ENCODE data around the gene MPEG1.

The MPEG1 gene

DNA sequence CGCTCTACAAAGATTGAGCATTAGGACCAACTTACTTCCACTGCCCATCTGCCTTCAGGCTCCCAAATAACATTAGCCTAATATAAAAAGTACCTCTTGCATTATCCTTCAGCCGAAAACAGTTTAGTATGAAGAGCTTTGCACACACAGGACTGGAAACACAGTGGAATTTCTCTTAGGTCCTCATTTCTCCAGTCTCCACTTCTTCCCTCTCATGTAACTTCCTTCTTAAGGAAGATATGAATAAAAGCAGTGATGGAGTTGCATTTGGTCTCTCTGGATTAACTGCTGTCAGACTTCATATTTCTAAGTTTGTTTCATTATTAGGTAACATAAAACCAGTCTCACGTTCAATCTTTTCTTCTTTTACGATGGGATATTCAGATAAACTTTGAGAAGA, 5.6 kb upstream of the MPEG1 start:
- no peak for DNase-seq

DNA sequence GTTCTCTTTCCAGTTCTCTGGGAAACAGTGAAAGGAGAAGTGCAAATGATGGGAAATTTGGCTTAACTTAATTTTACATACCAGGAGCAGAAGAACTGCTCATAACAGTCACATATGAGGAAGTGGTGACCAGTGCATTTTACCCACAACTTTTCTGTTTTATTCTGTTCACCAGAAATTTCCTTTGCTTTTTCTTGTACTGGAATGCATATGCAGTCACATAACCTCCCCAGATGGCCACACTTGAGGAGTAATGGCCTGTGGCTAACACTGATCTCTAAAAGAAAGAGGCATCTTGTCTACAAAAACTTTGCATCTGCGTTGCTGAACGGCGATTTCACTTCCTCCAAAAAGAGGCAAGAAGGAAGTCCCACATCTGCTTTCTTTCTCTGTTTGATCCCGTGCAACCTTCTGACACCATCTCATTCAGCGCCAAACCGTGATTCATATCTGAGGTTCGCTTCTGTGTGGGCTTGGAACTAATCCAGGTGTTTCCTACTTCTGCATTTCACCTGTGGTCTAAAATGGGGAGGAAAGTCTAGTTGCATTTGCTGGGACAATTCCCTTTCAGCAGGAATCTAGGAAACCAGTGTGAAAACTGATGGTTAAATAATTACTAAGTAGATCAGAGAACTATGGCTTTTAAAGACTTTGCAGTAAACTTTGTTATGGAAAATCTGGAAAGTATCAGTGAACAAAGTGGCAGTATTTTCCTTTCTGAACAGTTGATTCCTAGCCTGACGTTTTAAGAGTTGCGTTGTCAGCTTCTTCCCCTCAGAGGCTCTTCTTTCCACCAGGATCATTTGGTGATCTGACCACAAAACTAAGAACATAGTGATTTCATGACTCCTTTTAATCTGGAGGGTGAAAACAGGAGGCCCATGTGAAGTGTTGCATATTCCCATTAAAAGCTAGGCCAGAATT, 4.2 kb upstream of the MPEG1 start:
- peak; percentile 16 for DNase-seq

DNA sequence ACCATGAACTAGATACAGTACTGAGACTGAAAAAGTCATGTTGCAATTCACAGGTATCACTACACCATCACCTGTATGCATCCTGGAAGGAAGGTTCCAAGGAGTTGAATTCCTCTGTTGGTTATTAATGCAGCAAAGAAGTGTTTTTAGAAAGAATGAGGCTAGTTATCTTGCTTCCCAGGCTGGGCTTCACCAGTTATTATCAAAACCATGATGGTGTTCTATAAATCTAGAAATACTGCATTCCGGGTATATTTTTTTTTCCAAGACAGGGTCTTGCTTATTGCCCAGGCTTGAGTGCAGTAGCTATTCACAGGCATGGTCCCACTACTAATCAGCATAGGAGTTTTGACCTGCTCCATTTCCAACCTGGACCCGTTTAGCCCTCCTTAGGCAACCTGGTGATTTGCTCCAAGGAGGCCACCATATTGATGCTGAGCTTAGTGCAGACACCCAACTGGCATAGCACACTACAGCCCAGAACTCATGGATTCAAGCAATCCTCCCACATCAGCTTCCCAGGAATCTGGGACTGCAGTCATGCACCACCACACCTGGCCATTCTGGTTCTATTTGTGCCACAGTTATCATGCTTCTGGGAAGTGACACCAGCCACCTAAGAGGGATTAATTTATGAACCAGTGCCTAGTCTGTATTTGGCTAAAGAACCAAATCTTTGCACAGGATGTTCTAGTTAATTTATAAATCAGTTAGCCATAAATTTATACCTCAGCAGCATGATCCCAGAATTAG, 1.6 kb upstream of the MPEG1 start:
- no peak for DNase-seq

DNA sequence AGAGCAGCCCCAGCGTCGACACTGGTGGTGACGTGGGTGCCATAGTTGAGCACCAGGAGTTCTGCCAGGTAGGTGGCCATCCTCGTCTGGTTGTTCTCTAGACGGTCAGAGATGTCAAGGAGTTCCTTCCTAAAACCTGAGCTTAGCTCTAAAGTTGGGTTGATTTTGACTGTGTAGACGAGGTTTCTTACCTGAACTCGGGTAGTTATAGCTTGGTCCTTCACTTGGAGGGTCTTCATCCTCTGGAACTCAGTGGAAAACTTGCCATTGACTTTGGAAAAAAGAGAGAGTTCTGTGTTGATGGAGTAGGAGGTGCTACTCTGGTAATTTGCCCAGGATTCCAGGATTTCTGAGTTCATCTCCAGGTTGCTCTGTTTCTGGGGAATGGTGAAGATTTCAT, 505 bp downstream of the MPEG1 start:
- no peak for DNase-seq

DNA sequence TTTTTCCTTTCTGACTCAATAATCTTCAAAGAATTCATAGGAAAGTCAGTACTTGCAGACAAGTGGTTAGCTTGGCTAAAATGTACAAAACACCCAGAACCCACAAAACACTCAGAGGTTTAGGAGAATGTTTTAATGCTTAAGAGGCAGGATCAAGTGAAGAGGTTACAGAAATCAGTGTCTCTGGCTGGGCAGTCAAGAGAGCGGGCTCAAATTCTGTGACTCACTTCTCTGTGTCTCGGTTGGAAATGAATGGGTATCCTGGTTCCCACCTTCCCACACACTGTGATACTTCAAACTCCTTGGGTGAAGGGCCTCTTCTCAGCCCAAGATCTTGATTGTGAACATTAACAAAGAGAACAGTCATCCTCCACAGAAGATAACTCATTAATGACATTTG, 3.8 kb downstream of the MPEG1 start:
- peak; percentile 17 for DNase-seq

DNA sequence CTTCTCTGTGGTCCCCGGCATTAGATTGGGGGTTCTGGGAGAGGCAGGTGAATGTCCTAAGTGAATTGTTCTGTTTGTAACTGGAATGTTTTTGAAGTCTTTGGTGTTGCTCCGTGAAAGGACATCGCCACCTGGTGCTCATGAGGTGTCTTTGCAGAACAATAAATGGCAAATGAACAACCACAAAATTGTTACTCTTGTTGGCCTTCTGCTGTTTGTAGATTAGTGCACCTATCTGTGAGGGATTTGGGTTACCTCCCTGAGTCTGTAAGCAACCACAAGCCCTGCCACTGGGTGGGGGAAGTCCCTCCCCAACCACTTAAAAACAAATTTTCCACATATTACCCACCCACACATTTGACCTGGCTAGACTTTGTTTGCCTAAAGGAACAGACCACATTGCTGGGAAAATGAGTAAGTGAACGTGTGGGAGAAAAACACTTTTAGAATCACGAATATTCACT, 4.7 kb downstream of the MPEG1 start:
- peak; percentile 42 for DNase-seq

DNA sequence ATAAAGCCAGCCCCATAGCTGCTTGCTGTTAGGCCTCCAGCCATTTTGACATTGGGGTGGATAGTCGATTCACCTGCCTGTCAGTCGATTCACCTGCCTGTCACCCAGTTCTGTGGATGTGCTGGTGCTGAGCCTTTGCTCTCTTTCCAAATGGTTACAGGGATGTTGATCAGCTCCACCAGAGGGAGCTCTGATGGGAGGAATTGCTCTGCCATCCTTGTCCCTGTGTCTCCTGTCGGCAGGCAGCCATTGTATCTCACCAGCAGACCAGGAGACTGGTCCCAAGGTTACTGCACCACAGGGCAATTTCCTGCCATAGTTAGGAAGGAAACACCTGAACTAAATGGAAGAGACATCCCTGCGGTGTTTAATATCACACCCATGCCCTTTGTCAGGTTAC, 6.1 kb downstream of the MPEG1 start:
- peak; percentile 9 for DNase-seq

DNA sequence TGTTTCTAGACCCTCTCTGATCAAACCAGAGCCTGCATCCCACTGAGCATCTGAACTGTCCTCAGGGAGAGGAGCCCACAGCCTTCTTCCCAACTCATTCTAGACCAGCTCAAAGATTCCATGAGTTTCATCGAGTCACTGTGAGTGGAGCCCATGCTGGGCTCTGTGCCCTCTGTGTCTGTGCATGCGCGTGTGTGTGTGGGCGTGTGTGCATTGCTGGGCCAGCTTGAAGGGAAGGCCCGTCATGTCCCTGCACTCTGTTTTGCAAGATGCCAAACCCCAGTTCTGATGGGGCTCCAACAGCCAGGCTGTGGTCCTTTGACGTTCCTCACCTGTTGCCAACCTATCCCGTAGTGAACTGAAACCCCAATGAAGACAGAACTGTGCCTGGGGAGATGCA, 7.1 kb downstream of the MPEG1 start:
- DNase-seq = no peak

DNA sequence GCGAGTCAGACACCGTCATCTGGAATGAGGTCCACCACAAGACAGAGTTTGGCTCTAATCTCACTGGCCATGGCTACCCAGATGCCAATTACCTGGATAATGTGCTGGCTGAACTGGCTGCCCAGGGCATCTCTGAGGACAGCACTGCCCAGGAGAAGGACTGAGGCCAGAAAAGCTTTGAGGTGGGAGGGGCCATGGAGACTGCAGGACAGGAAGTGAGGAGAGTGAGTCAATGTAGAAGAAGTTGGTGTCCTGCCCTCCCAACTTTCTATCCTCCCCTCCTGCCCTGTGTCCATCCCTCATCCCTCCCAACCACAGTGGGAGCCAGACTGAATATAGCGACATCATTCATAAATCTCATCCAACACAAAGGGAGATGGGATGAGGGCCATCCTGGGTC, 8.0 kb downstream of the MPEG1 start:
- DNase-seq = no peak

DNA sequence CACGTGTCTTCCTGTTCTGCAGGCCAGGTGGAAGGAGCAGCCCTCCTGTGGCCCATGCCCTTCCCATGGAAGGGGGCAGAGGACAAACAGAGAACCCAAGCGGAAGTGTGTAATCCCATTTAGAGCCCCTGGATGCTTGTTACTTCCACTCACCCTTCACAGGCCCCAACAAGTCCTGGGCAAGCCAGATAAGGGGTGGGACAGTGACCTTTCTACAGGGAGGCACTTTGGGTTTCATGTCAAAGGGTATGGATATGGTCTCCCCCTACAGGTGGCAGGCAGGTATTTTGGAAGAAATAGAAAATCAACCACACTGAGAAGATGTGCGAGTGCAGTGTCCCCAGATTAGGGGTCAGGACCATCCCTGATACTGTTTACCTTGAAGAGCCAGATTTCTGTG, 11.4 kb downstream of the MPEG1 start:
- no peak for DNase-seq

DNA sequence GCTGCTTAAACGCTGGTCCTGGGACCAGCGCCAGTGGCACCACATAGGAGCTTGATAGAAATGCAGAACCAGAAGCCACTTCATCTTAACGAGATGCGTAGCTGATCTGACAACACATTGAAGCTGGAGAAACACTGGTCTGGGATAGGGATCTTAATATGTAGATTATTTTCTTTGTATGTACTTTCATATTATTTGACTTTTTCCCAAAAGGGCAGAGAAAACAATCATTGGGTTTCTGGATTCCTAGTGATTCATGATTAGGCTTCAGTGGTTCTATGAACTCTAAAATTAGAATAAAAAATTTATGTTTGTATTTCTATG, 12.3 kb downstream of the MPEG1 start:
- DNase-seq = no peak

DNA sequence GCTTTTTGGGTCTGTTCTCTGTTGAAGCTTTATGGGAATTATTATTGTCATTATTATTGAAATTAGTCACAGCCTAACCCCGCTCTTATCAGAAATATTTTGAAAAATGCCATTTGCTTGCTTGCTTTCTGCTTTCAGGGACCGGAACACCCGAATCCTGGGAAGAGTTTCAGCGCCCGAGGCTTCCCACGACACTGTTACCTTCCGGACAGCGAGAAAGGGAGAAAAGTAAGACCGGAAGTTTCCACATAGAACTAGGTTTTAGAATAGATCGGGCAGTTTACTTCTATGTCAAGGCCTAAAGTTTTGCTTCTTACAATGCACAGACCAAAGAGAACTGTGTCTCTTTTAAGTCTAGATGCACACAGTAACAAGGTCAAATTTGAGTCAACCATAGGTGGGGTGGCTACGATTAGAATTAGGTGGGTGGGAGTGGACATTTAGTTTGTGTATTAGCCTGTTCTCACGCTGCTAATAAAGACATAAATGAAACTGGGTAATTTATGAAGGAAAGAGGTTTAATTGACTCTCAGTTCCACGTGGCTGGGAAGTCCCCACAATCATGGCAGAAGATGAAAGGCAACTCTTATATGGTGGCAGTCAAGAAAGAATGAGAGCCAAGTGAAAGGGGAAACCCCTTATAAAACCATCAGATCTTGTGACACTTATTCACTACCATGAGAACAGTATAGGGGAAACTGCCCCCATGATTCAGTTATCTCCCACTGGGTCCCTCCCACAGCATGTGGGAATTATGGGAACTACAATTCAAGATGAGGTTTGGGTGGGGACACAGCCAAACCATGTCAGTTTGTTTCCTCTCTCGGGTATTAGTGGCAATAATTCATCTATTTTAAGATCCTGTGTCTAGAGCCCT, 12.9 kb downstream of the MPEG1 start:
- DNase-seq = peak; percentile 40

DNA sequence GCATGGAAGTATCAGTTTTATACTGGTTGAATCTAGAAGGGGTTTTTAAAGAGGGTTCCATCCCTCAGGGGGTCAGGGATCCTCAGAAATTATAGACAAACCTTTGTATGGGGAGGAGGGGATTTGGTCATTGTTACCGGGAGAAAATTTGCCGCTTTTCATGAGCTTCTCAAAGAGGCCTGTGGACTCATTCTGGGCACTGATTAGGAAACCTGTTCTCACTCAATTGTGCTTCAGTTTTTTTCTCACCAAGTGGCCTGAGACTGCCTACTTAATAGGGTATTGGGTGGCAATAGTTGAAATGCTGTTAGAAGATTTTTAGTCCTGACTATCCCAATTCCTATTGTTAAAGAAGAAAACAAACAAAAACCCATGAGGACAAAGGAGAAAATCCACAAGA, 14.0 kb downstream of the MPEG1 start:
- DNase-seq = no peak

DNA sequence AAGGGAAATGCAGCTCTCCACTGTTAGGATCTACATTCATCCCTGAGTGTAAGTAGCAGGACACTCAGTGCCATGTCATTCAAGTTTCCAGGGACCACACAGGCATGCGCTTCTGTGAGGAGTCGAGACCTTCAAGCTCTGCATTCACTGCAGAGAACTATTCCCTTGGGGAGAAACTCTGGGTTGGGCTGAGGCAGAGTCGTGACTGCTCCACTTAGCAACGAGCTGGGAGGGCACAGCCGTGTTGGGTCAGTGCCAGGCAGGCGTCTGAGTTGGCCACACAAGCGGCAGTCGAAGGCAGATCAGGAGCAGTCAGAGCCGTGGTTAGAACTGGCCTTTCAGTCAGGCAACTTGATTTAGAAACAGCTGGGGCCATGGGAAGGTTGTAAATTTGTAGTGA, 14.7 kb downstream of the MPEG1 start:
- DNase-seq = no peak

DNA sequence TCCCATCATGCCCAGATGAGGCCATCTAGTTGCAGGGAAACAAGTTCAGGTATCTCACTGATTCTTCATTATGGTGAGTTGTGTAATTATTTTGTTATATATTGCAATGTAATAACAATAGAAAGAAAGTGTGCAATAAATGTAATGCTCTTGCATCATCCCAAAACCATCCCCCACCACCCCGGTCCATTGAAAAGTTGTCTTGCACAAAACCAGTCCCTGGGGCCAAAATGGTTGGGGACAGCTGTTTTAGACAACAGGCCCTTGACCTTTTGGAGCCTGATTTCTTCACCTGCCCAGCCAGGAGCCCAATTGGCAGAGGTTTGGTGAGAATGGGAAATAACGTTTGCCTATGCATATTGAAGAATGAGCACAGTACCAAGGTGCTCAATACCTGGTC, 15.9 kb downstream of the MPEG1 start:
- no peak for DNase-seq

DNA sequence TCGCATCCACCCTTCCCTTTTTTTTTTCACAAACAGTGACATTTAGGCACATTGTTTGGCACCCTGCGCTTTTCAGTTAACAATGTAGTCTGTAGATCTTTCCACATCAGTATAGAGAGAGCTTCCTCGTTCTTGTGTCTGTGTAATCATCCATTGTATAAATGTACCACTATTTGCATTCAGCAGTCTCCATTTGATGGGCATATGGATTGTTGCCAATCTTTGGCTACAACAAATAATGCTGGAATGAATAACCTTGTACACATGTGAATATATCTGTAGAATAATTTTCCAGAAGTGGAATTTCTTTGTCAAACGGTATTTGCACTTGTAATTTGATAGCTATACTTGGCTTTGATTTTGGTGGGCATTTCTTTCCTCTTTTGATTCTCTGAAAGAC, 17.1 kb downstream of the MPEG1 start:
- DNase-seq = no peak

DNA sequence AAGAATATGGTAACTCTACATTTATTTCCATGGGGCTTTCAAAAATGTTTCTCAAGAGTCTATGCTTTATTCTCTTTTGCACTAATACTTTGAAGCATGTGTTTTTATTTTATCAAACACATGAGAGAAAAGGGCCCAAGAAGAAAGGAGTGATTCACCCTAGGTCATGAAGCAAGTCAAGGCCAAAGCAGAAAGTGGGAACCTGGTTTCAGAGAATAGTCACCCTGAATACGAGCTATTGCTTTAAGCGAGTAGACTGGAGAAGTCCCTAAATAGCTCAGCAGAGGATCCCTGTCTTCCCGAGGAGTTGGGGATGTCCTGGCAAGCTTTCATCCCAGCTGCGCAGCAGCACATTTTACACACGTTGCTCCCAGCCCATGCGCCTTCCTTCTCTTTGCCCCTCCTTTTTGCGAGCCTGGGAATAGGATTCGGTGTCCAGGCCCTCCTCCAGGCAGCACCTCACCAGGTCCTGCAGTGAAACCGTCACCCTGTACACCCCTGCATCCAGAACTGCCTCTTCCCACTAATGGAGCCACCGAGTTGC, 19.1 kb downstream of the MPEG1 start:
- no peak for DNase-seq

DNA sequence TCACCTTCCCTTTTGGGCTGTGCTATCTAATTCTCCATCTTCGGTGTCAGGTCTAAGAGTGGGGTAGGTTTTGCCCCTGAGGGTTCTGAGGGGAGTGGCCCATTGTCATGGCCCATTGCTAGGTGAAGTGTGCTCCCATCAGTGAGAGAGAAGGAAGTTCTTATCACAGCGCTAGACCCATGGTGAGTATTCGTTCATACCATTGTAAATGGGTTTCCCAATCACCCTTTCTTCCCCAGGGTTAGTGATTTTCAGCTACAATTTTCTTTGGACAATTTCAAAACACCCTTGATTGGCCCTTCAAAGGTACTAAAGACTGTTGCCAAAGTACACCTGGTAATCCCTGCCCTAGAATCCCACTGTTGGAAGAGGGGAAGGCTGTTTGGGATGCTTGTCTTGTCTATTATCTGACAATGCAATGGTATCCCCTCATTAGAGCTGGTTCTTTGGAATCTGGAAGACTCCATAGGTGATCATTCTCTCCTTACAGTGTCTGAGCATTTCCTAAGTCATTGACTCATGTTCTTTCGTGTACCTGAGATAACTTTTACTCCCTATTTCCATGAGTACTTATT, 20.2 kb downstream of the MPEG1 start:
- DNase-seq = no peak

DNA sequence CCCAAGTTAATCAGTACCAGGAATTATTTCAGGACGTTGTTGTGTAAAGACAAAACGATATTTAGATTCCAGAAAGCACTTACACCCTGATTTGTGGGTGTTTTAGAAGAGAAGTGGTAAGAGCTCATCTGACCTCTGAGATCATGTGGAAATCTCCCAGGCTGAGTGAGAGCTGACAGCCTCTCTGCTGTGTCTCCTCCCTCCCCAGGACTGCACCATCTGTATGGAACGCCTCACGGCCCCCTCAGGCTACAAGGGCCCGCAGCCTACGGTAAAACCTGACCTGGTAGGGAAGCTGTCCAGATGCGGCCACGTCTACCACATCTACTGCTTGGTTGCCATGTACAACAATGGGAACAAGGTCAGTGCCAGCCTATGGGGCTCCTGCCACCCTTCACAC, 20.8 kb downstream of the MPEG1 start:
- DNase-seq = no peak

DNA sequence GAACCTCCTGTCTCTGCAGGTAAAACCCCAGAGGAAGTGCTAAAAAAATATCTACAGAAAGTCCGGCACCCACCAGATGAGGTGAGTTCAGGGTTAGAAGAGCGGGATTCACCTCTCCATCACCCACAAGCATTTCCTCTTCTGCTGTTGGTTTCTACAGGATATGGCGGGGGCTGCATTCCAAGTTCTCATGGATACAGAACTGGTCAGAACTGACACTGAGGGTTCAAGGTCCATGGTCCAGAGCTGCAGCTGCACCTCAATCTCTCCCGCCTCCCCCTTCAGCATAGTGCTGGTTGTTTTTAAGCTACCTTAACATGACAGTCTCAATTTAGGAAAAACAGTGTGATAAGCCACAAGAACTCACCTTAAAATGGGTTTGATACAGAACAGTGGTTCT, 21.6 kb downstream of the MPEG1 start:
- DNase-seq = no peak

DNA sequence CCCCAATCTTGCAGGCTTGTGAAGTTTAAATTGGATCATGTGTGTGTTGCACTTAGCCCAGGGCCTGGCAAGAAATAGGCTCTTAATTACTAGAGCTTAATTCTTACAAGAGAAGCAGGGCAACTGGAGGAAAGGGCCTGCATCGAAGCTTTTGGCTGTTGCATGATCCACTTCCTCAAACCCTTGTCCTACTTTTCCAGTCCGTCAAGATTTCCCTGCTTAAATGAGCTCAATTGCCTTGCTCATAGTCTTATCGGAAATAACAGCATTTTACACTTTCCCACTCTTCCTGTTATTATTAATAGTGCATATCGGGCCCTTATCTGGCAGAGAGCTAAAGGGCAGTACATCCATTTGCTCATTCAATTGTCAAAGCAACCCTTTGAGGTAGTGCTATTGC, 22.7 kb downstream of the MPEG1 start:
- DNase-seq = no peak

DNA sequence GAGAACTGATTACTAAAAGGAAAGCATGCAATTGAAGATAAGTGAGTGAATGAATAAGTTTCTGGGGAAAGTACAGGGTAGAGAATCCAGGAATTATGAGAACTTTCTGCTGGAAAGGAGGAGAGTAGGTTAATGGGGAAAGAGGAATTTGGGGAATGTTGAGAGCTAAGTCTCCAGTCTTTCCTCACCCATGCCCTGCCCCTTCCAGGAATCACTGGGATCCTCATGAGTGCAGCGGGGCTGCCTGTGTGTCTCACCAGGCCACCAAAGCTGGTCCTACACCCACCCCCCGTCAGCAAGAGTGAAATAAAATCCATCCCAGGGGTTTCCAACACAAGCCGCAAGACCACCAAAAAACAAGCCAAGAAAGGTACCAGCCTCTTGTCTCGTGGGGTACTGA, 23.8 kb downstream of the MPEG1 start:
- DNase-seq = no peak

DNA sequence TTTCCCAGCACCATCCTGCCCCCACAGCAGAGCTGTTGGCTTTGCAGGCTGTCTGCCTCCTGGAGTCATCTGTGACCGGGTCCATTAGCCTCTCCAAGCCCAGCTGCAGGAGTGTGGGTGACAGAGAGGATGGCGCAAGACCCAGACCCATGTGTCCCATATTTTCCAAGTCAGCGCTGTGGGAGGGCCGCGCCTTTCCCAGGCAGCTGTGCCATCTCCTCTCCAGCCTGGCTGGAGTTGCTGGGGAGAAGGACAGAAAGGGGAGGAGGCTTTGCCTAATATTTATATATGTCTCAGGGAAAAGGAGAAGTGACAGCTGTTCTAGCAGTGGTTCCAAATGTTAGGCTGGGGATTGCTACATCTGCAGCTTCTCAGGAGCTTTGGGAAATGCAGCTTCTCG, 25.1 kb downstream of the MPEG1 start:
- DNase-seq = no peak

Measured in activated CD4-positive, alpha-beta T cell treated with anti-CD3 and anti-CD28 coated beads, Interleukin-2, Interleukin-6, amounts not matched to agents 100 ng/mL and 50 ng/mL, durations not matched to agents 16 hours and 8 hours (primary cell).